NCI-H146 treated with DMSO at 0.1 percent for 48 hours (cell line): ENCODE data around the gene BMPR2.
"Not testable (repeated sequence)": the region's sequence is repeated elsewhere in the genome, so short reads cannot be mapped to it uniquely, and the experiment has no call there.

ENCODE experiments used
- DNase-seq: peaks from one replicate; lab custom pipeline; 2025; ENCODE audit not compliant: unreplicated experiment; lab: John Stamatoyannopoulos, UW

The BMPR2 gene

GRCh38 chr2:202378662-202379358, 2.7 kb downstream of the BMPR2 start:
- DNase-seq = no peak

DNA sequence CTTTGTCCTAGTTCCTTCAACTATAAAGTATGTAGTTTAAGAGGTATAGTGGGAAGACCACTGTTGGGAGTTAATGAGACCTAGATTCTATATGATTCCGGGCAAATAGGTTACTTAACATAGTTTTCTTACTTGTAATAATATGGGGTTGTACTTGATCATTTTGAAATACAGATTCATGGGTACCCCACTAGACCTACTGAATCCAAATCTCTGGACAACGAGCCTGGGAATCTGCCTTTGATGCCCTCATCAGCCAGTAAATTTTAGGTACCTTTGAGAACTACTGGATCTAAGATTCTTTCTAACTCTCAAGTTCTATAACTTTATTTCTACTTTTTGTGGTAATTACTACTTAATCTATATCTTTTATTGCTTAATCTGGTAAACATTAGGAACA, 6.6 kb downstream of the BMPR2 start:
- DNase-seq = no peak

DNA sequence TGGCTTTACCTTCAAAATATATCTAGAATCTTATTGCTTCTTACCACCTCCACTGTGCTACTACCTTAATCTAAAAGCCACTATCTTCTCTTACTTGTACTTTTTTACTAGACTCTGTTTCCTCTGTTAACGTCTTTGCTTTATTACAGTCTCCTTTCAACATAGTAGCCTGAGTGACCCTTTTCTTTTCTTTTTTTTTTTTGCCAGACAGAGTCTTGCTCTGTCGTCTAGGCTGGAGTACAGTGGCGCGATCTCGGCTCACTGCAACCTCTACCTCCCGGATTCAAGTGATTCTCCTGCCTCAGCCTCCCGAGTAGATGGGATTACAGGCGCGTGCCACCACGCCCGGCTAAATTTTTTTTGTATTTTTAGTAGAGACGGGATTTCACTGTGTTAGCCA, 10.4 kb downstream of the BMPR2 start:
- not testable (repeated sequence) for DNase-seq

DNA sequence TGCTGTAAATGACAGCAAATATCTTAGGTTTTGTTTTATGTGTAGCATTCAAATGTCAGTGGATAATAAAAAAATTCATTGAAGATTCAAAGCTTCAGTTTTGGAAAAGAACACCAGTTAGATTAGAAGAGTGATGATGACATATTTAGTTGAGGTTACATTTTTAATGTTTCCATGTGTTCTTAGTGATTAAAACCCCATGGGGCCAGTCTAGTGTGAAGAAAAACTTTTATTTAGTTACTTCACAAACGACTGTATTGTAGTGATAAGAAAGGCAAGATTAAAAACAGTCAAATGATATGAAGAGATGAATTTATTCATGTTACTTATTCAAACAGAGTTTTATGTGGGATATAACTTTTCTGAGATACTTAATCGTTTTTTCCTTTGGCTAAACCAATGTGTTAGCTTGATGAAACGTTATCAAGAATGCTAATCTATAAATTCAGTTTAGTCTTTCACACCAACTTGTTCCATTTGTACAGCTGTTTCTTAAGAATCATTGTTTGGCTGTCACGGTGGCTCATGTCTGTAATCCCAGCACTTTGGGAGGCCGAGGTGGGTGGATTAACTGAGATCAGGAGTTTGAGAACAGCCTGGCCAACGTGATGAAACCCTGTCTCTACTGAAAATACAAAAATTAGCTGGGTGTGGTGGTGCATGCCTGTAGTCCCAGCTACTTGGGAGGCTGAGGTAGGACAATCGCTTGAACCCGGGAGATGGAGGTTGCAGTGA, 11.6 kb downstream of the BMPR2 start:
- DNase-seq = no peak

DNA sequence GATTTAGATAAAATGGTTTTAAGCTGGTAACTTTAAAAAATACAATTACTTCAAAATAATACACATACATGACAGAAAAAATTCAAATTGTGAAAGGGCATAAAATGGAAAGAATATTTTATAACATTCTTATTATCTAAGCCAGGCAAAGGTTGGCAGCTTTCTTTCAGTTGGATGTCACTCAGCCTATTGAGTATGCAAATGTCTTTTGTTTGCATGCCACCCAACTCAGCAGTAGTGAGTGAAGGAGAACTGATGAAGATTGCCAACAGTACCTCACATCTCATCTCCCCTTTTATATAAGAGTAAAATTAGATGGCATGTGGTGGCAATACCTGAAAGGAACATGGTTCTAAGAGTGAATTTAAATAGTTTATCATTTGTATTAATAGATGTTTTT, 24.8 kb downstream of the BMPR2 start:
- DNase-seq = no peak

GRCh38 chr2:202405798-202406197, 29.7 kb downstream of the BMPR2 start:
- no peak for DNase-seq

GRCh38 chr2:202406445-202406978, 30.4 kb downstream of the BMPR2 start:
- DNase-seq = no peak

- DNase-seq = no peak
Measured at GRCh38 chr2:202408546-202409140, 32.5 kb downstream of the BMPR2 start.

GRCh38 chr2:202410092-202410491, 34.0 kb downstream of the BMPR2 start:
- DNase-seq = no peak

GRCh38 chr2:202411097-202411496, 35.0 kb downstream of the BMPR2 start:
- no peak for DNase-seq

DNA sequence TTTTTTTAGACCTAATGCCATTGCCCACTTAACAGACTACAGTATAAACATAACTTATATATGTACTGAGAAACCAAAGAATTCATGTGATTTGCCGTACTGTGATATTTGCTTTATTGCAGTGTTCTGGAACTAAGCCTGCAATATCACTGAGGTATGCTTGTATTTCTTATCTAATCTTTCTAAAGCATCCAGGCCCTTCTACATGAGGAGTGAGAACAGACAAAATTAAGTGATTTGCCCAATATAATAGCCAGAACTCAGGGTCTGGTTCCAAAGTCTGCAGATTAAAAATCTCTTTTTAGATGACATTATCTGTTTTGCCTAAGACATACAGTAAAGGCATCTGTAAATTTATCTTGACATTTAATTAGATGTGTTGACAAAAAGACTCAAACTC, 41.9 kb downstream of the BMPR2 start:
- no peak for DNase-seq

GRCh38 chr2:202418511-202418910, 42.4 kb downstream of the BMPR2 start:
- DNase-seq = no peak

DNA sequence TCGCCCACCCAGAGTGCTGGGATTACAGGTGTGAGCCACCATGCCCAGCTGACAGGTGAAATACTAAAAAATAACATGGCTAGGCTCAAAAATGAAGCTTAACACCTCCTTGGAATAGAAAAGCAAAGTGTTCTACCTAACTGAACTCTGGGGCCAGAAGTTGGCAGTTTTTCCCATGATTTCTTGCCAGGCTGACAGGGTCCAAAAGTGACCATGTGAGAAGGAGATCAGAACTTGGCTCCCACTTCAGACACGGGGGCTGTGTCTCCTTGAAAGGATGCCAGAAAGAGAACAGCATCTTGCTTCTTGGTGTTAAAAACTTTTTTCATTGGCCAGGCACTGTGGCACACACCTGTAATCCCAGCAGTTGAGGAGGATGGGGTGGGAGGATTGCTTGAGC, 47.0 kb downstream of the BMPR2 start:
- no peak for DNase-seq

GRCh38 chr2:202425036-202425435, 48.9 kb downstream of the BMPR2 start:
- no peak for DNase-seq

DNA sequence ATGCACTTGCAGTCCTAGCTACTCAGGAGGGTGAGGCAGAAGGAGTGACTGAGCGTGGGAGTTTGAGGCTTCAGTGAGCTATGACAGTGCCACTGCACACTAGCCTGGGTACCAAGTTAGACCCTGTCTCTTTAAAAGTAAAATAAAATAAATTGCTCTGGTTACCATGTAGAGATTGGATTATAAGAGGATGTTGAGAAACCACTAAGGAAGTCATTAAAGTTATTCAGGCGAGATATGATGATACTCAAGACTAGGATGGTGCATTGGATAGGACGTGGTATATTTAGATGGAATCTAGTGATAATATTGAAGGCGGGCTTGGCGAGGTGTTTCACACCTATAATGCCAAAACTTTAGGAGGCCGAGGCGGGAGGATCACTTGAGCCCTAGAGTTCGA, 50.6 kb downstream of the BMPR2 start:
- DNase-seq = no peak

GRCh38 chr2:202429164-202429980, 53.2 kb downstream of the BMPR2 start:
- no peak for DNase-seq

DNA sequence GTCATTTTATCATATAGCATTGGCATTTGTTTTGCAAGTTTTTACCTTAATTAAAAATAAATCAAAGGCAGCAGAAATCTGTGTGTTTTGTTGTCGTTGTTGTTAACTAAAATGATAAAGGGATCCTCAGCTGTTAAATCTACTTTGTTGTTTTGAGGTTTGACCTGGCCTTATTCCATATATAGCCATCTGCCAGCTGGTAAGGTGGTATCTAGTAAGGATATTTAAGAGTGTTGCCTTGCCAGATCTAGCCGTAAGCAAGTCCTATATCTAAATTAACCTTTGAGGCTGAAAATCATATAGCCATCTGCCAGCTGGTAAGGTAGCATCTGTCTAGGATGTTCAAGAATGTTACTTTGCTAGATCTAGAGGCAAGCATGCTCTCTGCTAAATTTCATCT, 56.6 kb downstream of the BMPR2 start:
- DNase-seq = no peak

DNA sequence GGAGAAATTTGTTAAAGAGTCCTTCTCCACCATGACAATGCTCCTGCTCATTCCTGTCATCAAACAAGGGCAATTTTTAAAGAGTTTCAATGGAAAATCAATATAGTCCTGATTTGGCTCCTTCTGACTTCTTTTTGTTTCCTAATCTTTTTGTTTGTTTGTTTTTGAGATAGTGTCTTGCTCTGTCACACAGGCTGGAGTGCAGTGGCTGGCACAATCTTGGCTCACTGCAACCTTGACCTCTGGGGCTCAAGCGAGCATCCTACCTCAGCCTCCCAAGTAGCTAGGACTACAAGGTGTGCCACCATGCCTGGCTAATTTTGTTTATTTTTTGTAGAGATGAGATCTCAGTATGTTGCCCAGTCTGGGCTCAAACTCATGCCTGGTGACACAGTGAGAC, 58.3 kb downstream of the BMPR2 start:
- no peak for DNase-seq

GRCh38 chr2:202436626-202437025, 60.5 kb downstream of the BMPR2 start:
- DNase-seq = no peak

- DNase-seq = not testable (repeated sequence)
Measured at GRCh38 chr2:202440117-202440516, 64.0 kb downstream of the BMPR2 start.

DNA sequence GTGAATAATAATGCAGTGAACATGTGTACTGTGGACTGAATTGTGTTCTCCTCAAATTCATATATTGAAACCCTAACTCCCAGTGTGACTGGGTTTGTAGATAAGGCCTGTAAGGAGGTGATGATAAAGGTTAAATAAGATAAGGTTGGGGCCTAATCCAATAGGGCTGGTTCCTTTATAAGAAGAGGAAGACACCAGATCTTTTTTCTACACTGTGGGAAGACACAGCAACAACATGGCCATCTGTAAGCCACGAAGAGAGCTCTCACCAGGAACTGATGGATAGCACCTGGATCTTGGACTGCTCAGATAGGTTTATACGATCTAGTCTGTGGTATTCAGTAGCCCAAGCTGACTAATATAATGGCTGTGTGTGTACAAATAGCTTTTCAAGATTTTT, 66.8 kb downstream of the BMPR2 start:
- no peak for DNase-seq
